GM12874 (cell line): Measurements from ENCODE around the gene TMEM109.

ENCODE experiments used
- CTCF ChIP-seq: IDR thresholded peaks from 2 replicates; pipeline ENCODE4 v1.5.1; 2011; ENCODE audit warnings: low read depth, mild to moderate bottlenecking, control low read depth, low read length, moderate library complexity; ENCODE audit not compliant: insufficient read depth

TMEM109 gene

GRCh38 chr11:60935676-60936442 lies 21.9 kb downstream of the TMEM109 start:
- no peak for TF ChIP-seq CTCF

- TF ChIP-seq CTCF = no peak
Observed at GRCh38 chr11:60936467-60937143, 22.6 kb downstream of the TMEM109 start.

GRCh38 chr11:60937144-60937527 lies 23.2 kb downstream of the TMEM109 start:
- TF ChIP-seq CTCF = no peak

GRCh38 chr11:60937811-60938210 lies 23.9 kb downstream of the TMEM109 start:
- no peak for TF ChIP-seq CTCF

GRCh38 chr11:60938500-60938899 lies 24.5 kb downstream of the TMEM109 start:
- TF ChIP-seq CTCF = no peak

GRCh38 chr11:60939301-60939700 lies 25.3 kb downstream of the TMEM109 start:
- no peak for TF ChIP-seq CTCF

GRCh38 chr11:60939855-60940254 lies 25.9 kb downstream of the TMEM109 start:
- no peak for TF ChIP-seq CTCF
